Erythroblast (primary cell): ENCODE results near the gene KCNMB2.

ENCODE experiments used
- GATA1 ChIP-seq: IDR thresholded peaks from 2 replicates; pipeline ENCODE4 v1.6.1; 2011; ENCODE audit warnings: low read depth, mild to moderate bottlenecking, control low read depth, low read length, moderate library complexity
- POLR2A ChIP-seq: IDR thresholded peaks from 2 replicates; pipeline ENCODE4 v1.6.1; 2011; ENCODE audit warnings: mild to moderate bottlenecking, low read length

GRCh38 chr3:178519701-178520100 lies 16.5 kb upstream of the KCNMB2 start:
- TF ChIP-seq POLR2A, result no peak
- TF ChIP-seq GATA1, result no peak
